Retinal pigment epithelial cell (primary cell): ENCODE results near the gene IL1RN.

Experiments used
- DNase-seq: peaks from one replicate; pipeline ENCODE4 v3.0.0-alpha.2; 2010; ENCODE audit warnings: low read depth
- H3K4me3 ChIP-seq: 2 replicates; pipeline ENCODE4 v1.5.1; 2011; ENCODE audit warnings: mild to moderate bottlenecking, low read length, control low read depth, moderate library complexity
- TF ChIP-seq, protein P1 (sequence below): conservative IDR thresholded peaks from 2 replicates; pipeline ENCODE4 v1.5.1; 2011; ENCODE audit warnings: low read depth, low read length, control low read depth, inconsistent platforms

Gene IL1RN

DNA sequence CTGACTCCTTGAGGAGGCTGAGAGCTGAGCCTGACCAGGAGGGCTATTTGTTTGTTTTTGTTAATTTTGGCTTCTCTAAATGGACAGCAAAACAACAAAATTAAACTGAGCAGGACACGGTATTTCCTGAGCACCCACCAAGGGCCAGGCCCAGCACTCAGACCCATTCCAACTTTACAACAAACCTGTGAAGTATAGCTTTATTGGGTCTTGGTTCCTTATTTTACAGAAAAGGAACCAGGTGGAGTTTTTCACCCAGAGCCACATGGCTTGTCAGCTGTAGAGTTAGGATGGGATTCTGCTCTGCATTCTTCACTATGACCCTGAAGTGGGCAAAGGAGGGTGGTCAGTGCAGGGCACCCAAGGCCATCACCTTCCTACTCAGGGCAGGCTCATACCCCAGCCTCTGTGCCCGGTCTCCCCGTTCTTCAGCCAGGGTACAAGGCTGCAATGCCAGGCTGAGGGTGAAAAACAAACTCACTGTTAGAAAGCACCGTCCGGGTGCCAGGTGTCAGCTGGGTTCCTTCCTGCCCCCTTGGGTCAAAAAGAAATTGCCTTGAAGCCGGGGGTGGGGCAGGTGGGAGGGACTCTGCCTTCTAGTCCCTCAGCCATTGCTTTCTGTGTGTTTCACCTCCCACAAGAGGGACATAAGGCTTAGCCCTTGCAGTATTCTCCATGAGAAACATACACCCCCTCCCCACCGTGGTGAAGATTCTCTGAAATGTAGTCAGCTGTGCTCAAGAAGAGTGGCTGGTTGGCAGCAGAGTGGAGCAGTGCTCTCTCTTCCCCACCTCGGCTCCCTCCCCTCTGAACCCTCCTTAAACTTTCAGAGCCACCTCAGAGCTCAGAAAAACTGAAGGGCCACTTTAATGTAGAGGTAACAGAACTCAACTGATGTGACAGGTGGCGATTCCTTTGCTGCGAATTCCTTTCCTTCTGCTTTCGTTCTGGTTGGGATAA lies 48.6 kb downstream of the IL1RN start:
- TF ChIP-seq, protein P1, sequence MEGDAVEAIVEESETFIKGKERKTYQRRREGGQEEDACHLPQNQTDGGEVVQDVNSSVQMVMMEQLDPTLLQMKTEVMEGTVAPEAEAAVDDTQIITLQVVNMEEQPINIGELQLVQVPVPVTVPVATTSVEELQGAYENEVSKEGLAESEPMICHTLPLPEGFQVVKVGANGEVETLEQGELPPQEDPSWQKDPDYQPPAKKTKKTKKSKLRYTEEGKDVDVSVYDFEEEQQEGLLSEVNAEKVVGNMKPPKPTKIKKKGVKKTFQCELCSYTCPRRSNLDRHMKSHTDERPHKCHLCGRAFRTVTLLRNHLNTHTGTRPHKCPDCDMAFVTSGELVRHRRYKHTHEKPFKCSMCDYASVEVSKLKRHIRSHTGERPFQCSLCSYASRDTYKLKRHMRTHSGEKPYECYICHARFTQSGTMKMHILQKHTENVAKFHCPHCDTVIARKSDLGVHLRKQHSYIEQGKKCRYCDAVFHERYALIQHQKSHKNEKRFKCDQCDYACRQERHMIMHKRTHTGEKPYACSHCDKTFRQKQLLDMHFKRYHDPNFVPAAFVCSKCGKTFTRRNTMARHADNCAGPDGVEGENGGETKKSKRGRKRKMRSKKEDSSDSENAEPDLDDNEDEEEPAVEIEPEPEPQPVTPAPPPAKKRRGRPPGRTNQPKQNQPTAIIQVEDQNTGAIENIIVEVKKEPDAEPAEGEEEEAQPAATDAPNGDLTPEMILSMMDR = no peak
- no peak for DNase-seq
- no peak overlapping the region for H3K4me3 ChIP-seq

DNA sequence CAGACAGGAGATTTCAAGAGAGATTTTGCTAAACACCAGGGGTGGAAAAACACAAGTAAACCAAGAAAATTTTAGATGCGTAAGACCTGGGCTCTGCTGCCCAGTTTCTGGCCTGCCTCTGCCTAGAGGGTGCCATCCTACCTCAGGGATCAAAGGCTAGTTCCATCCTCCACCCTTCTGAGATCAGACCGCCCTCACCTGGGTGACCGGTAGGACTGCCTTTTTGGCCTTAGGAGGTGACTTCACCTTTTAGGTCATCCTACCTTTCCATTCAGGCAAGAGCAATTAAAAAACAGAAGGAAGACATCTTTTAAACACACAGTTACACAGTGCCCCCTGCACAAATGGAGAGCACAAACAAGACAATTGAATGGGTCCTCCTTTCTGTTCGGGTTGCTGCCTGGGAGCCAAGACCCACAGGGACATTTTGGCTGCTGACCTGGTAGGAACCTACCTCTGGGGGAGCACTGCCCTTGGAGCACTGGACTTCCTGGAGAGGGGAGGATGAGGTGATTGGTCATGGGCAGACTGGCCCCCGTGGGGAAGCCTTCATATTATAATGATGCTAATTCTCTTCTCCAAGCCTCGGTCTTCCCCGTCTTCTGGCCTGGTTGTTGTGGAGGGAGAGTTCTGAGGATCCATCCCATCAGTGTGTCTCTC lies 49.4 kb downstream of the IL1RN start:
- TF ChIP-seq, protein P1 = no peak
- no peak overlapping the region for H3K4me3 ChIP-seq
- no peak for DNase-seq

DNA sequence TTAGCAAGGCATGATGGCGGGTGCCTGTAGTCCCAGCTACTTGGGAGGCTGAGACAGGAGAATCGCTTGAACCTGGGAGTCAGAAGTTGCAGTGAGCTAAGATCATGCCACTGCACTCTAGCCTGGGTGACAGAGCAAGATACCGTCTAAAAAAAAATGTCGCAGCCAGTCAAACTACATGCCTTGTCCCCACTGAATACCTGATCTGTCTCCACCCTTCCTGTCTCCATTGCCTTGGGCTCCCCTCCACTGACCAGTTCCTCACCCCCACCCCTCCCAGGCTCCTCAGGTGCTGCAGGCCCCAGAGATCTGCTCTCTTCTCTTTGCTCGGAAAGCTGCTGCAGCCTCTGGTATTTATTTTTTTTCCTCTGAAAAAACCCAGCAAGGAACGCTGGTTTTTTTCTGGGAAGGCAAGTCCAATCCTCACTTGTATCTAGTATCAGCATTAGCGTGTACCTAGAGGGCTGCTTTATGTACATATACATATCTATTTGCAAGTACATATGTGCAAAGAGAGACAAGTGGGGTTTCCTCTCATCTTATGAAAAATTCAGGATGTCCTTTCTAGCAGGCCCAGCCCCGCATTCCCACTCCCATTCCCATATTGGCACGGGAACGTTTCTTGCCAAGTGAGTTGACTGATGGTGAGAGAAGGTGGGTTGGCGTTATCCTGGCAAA lies 50.8 kb downstream of the IL1RN start:
- no peak overlapping the region for H3K4me3 ChIP-seq
- TF ChIP-seq, protein P1 = no peak
- no peak for DNase-seq

DNA sequence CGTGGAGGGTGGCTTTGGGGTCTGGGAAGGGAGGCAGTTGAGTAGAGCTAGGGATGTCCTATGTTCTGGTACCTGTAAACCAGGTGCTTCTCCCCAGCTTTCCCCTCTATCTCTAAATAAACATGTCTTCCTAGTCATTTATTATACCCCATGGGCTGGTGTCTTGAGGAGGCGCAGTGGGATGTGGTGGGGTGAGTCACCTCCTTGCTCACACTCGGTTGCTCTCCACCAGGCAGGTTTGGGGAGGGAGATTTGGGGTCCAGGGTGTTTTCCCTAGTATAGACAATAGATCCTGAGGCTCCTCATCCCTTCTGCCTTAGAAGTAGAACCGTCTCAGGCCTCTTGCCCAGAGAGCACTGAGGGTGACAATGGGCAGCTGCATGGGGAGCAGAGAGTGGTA lies 51.5 kb downstream of the IL1RN start:
- H3K4me3 ChIP-seq = no peak overlapping the region
- TF ChIP-seq, protein P1 = no peak
- DNase-seq = no peak

DNA sequence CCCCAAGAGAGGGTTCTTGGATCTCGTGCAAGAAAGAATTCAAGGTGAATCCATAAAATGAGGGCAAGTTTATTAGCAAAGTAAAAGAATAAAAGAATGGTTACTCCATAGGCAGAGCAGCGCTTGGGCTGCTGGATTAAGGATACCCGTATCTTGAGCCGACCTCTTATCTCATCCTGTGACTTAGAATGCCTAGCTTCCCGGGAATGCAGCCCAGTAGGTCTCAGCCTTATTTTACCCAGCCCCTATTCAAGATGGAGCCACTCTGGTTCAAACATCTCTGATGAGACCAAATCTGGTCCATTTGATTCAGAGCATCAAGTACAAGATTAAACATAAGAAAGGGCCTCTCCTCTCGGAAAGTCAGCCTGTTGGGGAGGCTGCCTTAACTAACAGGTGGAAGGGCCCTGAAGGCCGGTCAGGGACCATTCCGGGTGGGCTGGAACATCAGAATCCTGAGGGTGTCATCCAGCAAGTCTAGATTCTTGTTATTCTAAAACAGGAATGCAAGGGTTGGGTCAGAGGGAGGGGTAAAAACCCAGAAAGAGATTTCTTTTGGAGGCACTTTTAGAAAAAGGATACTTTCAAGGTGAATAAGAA lies 52.1 kb downstream of the IL1RN start:
- TF ChIP-seq, protein P1 = no peak
- DNase-seq = no peak
- H3K4me3 ChIP-seq = no peak overlapping the region

DNA sequence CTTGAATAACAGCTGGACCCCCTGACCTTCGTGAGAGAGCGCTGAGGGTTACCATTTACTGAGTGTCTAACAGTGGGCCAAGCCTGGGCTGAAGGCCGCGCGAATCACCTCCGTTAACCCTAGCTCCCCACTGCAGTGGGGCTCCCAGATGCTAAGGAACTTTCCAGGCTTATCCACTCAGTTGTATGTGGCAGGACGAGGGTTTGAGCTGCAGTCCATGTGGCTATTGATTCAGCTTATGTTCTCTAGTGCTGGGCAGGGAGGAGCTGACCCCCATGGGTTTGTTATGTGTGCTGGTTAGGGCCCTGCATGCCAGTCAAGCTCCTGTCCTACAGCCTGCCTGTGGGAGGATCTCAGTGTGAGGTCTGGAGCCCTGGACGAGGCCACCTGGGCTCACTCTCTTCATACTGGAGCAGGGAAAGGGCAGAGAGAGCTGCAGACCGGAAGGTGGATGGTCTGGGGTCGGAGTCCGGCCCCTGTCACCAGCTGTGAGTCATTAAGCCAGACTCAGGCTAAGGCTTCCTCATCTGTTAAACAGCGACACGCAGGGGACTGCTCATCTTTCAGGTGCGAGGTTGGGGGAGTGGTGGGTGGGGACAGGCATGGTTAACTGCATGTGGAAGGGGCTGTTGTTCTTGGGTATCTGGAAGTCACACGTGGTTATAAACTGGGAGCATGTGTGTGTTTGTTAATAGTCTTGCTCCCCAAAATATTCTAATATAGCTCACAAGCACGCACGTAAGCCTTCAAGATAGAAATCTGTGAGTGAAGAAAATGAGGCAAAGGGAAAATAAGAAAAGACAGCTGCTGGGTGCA lies 52.9 kb downstream of the IL1RN start:
- TF ChIP-seq, protein P1 = no peak
- DNase-seq = no peak
- no peak overlapping the region for H3K4me3 ChIP-seq
